ENCODE data around the gene CTSC.
"Not testable (repeated sequence)": the region's sequence is repeated elsewhere in the genome, so short reads cannot be mapped to it uniquely, and the experiment has no call there.

Gene CTSC

GRCh38 chr11:88277349-88277915 is 60.1 kb downstream of the CTSC start:
- no peak for DNase-seq

DNA sequence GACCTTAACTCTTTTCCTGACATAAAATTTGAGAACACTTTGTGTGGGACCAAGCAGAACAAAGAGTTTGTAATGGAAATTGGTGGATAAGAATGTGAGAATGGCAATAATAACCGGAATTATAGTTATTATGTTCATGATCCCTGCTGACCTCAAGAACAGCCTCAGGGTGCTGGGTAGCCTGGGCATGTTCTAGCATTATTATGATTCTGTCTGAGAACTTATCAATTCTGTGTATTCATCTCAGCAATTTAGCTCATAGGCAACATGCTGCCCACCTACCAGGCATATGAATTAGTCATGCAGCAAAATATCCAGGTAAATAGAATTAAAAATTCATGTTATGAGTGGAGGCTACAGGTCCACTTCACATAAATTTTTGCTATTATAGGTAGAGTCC is 61.9 kb downstream of the CTSC start:
- DNase-seq = no peak

GRCh38 chr11:88266919-88267318 is 70.6 kb downstream of the CTSC start:
- DNase-seq = no peak

DNA sequence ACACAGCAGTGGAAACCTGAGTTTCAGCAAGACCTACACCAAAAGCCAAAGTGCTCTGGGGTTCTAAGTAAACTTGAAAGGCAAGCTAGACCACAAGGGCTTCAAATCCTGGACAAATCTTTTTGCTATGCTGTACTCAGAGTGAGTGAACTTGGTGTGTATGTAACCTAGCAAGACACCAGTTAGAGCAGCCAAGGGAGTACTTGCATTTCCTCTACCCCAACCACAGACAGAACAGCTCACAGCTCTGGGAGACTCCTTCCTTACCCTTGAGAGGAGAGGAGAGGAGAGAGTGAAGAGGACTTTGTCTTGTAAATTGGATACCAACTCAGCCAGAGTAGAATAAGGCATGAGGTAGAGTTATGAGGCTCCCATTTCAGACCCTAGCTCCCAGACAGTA is 71.4 kb downstream of the CTSC start:
- no peak for DNase-seq

DNA sequence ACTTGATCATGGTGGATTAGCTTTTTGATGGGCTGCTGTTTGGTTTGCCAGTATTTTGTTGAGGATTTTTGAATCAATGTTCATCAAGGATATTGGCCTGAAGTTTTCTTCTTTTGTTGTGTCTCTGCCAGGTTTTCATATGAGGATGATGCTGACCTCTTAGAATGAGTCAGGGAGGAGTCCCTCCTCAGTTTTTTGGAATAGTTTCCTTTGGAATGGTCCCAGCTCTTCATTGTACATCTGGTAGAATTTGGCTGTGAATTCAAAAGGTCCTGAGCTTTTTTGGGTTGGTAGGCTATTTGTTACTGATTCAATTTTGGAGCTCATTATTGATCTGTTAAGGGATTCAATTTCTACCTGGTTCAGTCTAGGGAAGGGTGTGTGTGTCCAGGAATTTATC is 78.1 kb downstream of the CTSC start:
- no peak for DNase-seq

DNA sequence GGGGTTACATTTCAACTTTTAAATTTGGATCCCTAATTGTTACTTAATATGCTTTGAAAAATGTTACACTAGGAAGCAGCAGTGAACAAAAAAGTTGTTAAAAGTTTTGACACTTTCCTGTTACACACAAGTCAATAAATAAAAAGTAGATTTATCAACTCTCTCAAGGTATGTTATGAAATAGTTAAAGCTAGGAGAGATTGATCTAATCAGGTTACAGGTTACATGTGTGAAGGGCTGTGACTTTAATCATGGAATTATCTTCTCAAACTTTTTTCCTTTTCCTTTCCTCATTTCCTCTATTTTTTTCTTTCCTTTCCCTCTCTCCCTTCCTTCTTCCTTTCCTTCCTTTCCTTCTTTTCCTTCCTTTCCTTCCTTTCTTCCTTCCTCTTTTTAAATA is 85.3 kb downstream of the CTSC start:
- DNase-seq = no peak

DNA sequence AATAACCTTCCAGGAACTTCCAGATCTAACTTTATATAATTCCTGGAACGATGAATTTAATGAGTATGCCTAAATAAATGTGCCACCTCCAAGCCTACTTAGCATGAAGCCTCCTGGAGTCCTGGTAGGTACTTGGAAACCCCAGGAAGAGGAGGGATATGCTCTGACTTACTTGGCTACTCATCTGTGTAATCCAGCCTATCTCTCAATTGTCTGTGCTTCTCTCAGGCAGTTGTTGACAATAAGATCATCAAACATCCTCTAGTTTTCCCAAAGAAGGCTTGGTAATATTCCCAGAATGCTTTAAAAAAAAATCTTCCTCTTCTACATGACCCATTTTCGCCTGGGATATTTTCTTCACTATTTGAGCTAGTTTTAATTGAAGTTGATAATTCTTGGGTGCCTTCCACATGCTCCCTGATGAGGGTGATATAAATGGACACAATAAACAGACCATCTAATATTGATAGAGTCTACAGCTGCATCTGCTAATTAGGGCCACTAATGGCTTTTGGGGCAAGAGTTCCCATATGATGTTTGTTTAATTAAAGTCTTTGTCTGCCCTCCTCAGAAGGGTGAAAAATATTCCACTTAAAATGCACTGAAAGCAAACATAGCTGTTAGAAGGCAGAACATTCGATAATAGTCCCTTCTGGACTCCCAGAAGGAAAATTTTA is 86.8 kb downstream of the CTSC start:
- no peak for DNase-seq

DNA sequence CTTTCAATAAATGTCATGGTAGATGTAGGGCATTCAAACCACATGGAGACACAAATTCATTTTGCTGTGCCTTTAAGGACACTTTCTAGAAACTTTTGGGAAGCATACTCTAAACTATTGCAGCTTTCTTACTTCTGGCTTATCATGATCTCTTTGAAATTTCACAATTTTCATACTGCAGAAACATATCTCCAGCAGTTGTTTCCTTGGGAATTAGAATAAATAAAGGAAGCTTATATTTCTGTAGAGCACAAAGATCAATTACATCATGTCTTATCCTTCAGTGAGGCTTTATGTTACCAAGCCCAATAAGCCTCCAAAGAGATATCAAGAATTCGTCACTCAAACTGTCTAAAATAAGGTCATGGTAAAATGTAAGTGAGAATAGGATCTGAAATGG is 87.8 kb downstream of the CTSC start:
- DNase-seq = no peak

DNA sequence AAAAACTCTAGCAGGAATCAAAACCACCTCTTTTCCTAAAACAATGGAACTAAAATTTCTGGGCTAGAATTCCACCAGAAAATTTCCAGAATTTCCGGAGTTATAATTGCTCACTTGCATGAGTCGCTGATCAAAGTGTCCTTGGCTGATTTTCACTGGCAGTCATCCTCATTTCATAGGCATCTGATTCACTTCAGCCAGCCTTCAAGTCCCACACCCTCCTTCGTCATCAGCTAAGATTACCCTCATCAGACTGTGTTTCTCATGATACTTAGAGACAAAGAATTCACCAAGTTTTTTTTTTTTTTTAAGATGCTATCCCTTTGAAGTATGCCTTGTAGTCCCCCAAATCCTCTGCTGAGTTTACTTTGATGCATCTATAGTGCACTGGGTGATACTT is 90.8 kb downstream of the CTSC start:
- DNase-seq = no peak

- not testable (repeated sequence) for DNase-seq
These were observed 92.0 kb downstream of the CTSC start for GRCh38 chr11:88245576-88245975.

All from DMS79 (cell line).